Measurements from ENCODE around the gene CCDC71. TPM values are rescaled to one million over a fixed set of nuclear protein-coding genes. Genes with fewer than 3 reads are reported as not detected.

CCDC71 gene
- total and polyA plus RNA-seq, 10 donors, result 9.9 to 45.4 (median 22.4) TPM

DNA sequence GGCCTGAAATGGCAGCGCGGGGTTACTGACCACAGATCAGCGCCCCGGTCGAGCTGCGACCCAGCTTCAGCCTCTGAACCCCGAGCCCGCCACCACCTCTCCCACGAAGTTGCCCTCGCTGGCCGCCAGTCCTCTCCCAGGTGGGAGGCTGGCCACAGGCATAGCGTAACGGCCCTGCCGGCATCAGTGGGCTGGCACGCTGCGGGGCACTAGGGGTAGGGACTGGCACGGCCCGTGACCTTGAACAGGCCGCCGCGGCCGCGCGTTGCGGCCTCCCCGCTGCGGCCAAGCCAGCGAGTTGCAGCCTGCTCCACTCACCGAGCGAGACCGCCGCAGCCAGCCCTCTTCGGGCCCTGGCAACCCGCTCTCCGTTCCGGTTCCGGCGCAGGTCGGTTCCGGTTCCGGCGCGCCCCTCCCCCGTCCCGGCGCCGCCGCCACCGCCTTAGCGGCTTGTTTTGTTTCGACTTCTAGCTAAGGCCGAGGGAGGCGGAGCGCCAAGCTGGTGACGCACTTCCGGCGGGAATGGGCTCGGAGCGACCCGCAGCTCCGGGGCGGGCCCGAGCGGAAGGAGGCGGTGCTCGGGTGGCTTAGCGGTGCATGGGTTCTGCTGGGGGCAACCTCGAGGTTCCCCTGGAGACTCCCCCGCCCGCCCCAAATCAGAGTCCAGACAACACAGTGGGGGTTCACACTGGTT, 45.5 kb downstream of the CCDC71 start, which contains the start of gene USP19:
USP19 (minus strand) TSS at position 386 of the 694 bp plus-strand sequence. CDS start 1,678 bp downstream, outside the sequence.
- H3K4me3 ChIP-seq, result peak within 1 kb of the TSS; percentile 81 to 98 (median 96)
- no peaks in the 10 kb centered on the region for H3K27me3 ChIP-seq (replicated peaks in 1 of 7)
- peak within 1 kb of the TSS; percentile 88 to 98 (median 93) for H3K27ac ChIP-seq
- 1% methylated on average over 28 to 70 of the region's 70 CpGs for WGBS, 5 donors
- H3K9me3 ChIP-seq, result no peaks in the 10 kb centered on the region
- intact Hi-C loops (cut with DNase I; ENCODE audit: low total_unique reads), result no loop called here
- peaks cover 13 to 39% (median 28%) of the 10 kb centered on the region in 6 donors for H3K4me1 ChIP-seq
- peak; percentile 99 for DNase-seq
- TF ChIP-seq POLR2A (IDR thresholded peaks at IDR 0.05), result peak in 2 of 3 donors; percentile 25 to 73
- TF ChIP-seq POLR2AphosphoS5 (IDR thresholded peaks at IDR 0.05), result peak; percentile 98
- TF ChIP-seq, protein P1, sequence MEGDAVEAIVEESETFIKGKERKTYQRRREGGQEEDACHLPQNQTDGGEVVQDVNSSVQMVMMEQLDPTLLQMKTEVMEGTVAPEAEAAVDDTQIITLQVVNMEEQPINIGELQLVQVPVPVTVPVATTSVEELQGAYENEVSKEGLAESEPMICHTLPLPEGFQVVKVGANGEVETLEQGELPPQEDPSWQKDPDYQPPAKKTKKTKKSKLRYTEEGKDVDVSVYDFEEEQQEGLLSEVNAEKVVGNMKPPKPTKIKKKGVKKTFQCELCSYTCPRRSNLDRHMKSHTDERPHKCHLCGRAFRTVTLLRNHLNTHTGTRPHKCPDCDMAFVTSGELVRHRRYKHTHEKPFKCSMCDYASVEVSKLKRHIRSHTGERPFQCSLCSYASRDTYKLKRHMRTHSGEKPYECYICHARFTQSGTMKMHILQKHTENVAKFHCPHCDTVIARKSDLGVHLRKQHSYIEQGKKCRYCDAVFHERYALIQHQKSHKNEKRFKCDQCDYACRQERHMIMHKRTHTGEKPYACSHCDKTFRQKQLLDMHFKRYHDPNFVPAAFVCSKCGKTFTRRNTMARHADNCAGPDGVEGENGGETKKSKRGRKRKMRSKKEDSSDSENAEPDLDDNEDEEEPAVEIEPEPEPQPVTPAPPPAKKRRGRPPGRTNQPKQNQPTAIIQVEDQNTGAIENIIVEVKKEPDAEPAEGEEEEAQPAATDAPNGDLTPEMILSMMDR (IDR thresholded peaks at IDR 0.05 in 8 of 11, conservative IDR thresholded peaks at IDR 0.05 in 3 of 11), result peak in 6 of 11 experiments; percentile 7 to 49 (median 17)
- H3K36me3 ChIP-seq, result peaks cover 11 to 79% (median 68%) of the 10 kb centered on the region in 6 donors

GRCh38 chr3:49120096-49120437, 46.1 kb downstream of the CCDC71 start:
- intact Hi-C loops (cut with DNase I; ENCODE audit: low total_unique reads), result no loop called here
- Histone ChIP-seq H3K27ac (peak overlapping the region; percentile 88 to 98 (median 93)), H3K4me3 (peak overlapping the region; percentile 81 to 98 (median 96)), H3K4me1 (peaks cover 13 to 39% (median 28%) of the 10 kb centered on the region in 6 donors), H3K27me3 (replicated peaks in 1 of 7) (no peaks in the 10 kb centered on the region), H3K36me3 (peaks cover 11 to 79% (median 71%) of the 10 kb centered on the region in 6 donors), H3K9me3 (no peaks in the 10 kb centered on the region)
- TF ChIP-seq POLR2AphosphoS5 (IDR thresholded peaks at IDR 0.05) (no peak), POLR2A (IDR thresholded peaks at IDR 0.05) (no peak)
- TF ChIP-seq, protein P1 (IDR thresholded peaks at IDR 0.05 in 8 of 11, conservative IDR thresholded peaks at IDR 0.05 in 3 of 11), result no peak
- no peak for DNase-seq
- WGBS, 5 donors, result 0 to 1% (median 0%) methylated on average over 9 of the region's 9 CpGs; no CpG with 5 or more reads in 1 of the 5 donors

- WGBS, 5 donors, result 67 to 88% (median 77%) methylated on average over 2 to 3 of the region's 3 CpGs
- H3K36me3 ChIP-seq, result peaks cover 13 to 79% (median 71%) of the 10 kb centered on the region in 6 donors
- TF ChIP-seq POLR2A (IDR thresholded peaks at IDR 0.05) (no peak), POLR2AphosphoS5 (IDR thresholded peaks at IDR 0.05) (no peak)
- TF ChIP-seq, protein P1 (IDR thresholded peaks at IDR 0.05 in 8 of 11, conservative IDR thresholded peaks at IDR 0.05 in 3 of 11), result no peak
- peaks cover 13 to 39% (median 28%) of the 10 kb centered on the region in 6 donors for H3K4me1 ChIP-seq
- H3K27ac ChIP-seq, result peak overlapping the region in 6 of 8 donors; percentile 88 to 98 (median 93)
- H3K9me3 ChIP-seq, result no peaks in the 10 kb centered on the region
- intact Hi-C loops (cut with DNase I; ENCODE audit: low total_unique reads), result no loop called here
- no peaks in the 10 kb centered on the region for H3K27me3 ChIP-seq (replicated peaks in 1 of 7)
- H3K4me3 ChIP-seq, result peak overlapping the region in 6 of 8 donors; percentile 81 to 98 (median 96)
- DNase-seq, result no peak
Observed at GRCh38 chr3:49119439-49119838, 46.7 kb downstream of the CCDC71 start.

GRCh38 chr3:49119036-49119435, 47.1 kb downstream of the CCDC71 start:
- WGBS, 5 donors, result 73 to 95% (median 83%) methylated on average over 10 of the region's 10 CpGs

More at GRCh38 chr3:49119036-49119435, 47.1 kb downstream of the CCDC71 start:
- Histone ChIP-seq H3K27me3 (replicated peaks in 1 of 7) (no peaks in the 10 kb centered on the region), H3K27ac (peak overlapping the region in 3 of 8 donors; percentile 41 to 98 (median 96)), H3K4me3 (peak overlapping the region in 1 of 8 donors; percentile 98), H3K4me1 (peaks cover 13 to 39% (median 28%) of the 10 kb centered on the region in 6 donors), H3K36me3 (peaks cover 14 to 79% (median 71%) of the 10 kb centered on the region in 6 donors), H3K9me3 (no peaks in the 10 kb centered on the region)
- no peak for DNase-seq
- intact Hi-C loops (cut with DNase I; ENCODE audit: low total_unique reads), result no loop called here
- TF ChIP-seq POLR2A (IDR thresholded peaks at IDR 0.05), result no peak
- TF ChIP-seq, protein P1 (IDR thresholded peaks at IDR 0.05 in 8 of 11, conservative IDR thresholded peaks at IDR 0.05 in 3 of 11), result no peak
- TF ChIP-seq POLR2AphosphoS5 (IDR thresholded peaks at IDR 0.05), result no peak
